ENCODE results near the gene NEURL1.
"Not testable (repeated sequence)": the region's sequence is repeated elsewhere in the genome, so short reads cannot be mapped to it uniquely, and the experiment has no call there.

Gene NEURL1

GRCh38 chr10:103587073-103587472 is 93.6 kb downstream of the NEURL1 start:
- DNase-seq: no peak

DNA sequence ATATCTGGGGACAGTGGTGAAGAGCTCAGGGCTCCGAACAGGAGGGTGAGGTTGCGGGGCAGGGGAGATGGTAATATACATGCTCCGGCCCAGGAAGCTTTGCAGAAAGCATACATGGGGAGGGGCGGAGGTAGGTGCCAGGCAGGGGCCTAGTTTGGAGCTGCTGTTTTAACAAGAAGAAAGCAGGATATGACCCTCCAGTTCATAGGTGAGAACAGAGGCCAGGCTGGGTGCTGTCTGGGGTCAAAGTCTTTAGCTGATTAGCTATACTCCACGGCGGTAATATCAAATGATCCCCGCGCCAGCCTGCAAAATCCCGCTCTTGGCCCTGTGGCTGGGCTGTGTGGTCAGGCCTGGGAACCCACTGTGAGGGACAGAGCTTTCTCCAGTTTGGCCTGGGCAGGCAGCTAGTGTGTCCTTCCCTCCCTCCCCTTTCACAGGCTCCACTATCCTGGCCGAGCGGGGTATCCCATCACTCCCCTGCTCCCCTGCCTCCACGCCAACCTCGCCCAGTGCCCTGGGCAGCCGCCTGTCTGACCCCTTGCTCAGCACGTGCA is 95.6 kb downstream of the NEURL1 start:
- DNase-seq: no peak

GRCh38 chr10:103590060-103590459 is 96.6 kb downstream of the NEURL1 start:
- no peak for DNase-seq

DNA sequence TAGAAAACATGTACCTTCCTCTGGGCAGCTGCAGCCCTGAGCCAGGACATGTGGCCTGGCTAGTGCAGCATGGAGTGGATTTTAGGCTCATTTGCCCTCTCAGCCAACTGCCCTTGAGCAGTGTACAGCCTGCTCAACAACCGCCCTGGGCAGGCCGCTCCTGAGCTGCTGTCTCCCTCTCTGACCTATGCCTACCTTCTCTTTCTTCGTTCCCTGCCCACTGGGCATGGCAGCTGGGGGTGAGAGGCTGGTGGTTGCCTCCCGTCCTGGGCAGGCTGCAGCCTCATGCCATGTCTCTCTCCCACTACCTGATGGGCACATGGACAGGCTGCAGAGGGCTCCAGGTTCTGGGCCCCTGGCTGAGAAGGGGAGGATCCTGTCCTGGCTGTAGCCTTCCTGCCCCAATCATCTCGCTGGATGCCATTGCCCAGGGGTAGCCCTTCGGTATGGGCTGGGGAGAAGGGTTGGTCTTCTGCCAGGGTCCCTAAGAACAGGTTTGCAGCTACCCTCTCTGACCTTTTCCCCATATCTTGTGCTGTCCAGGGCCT is 97.3 kb downstream of the NEURL1 start:
- no peak for DNase-seq

- DNase-seq: peak; percentile 77
Measured at GRCh38 chr10:103592186-103593021, 98.9 kb downstream of the NEURL1 start.

DNA sequence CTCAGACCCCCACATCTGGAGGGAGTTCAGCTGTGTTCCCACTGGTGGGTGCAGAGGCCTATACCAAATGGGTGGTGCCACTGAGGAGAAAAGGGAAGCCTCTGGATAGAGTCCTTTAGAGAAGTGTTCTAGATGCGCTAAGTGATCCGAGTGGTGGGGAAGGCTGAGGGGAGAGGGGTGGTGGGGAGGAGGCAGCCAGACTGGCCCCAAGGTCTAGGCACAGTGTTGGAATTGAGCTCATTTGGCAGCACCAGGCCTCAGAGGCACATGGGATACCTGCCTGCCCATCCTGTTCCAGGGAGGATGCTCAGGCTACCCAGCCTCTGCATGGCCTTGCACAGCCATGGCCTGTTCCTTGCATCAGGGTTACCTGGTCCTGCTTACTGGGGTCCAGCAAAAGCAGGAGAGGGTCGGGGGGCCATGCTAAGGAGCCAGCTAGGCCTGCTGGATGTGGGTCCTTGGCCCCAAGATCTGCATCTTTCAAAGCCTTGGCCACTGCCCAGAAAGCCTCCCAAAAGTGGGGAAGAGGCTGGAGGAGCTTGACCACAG is 99.6 kb downstream of the NEURL1 start:
- DNase-seq: no peak

DNA sequence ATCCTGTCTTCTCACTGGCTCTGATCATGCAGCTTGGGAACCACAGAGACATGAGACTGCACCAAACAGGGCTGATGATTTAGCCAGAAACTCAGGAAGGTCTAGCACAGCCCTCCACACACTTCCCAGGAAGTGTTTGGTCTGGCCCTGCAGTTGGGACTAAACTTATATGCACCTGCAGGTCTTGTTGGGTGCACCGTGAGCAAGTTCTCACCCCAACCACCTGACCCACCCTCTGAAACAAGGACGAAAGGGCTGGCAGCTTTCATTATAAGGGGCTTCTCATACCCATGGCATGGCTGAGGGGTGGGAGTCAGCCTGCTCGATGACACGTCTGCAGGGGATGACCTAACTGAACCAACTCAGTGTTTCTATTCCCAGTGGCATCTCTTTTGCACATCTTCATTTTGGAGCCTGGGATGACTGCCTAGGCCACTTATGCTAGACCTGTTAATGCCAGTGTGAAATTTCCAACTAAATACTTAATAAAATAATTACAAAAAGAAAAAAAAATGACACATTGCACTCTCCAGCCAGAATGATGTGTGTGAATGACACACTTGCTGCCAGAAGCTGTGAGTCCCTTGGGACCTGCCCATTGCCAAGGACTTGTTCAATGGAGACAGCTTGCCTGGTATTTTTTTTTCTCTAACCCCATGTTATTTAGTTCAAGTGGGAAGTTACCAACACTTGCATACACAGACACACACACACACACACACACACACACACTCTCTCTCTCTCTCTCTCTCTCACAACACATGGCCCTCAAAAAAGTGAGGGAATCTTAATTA is 102.6 kb downstream of the NEURL1 start:
- no peak for DNase-seq

DNA sequence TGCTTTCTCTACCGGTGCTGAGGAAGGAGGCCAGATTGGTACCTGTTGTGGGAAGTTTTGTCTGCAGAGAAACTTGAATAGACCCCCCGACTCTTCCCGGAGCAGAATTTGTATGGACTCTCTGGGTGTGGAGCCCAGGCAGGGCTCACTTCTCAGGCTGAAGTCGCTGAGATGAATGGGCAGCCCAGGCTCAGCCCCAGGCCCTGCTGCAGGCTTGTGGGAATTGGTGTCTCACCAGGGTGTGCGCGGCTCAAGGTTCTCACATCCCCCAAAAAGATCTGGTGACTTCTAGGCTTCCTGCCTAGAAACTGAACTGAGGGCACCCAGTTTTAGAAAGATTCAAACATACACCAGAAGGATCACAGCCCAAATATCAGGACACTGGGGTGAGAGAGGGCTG is 103.5 kb downstream of the NEURL1 start:
- DNase-seq: no peak

DNA sequence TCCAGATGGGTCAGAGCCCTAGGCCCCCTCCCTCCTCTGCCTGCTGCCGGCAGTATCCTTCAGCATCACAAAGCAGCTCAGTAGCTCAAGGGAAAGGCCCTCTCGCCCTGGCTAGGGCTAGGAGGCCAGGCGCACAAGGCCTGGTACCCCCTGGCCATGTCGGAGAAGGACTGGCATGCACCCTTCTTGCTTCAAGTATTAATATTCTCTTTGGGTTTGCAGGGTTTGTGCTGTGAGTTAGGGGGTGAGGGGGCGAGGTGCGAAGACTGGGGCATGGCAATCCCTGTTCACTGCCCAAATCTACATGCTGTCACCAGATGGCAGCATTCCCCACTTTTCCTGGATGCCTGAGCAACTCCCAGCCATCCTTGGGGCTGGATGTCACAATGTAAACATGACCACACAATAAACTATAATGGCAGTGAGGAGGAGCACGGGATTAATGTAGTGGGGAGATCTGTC is 105.2 kb downstream of the NEURL1 start:
- no peak for DNase-seq

GRCh38 chr10:103599211-103599610 is 105.7 kb downstream of the NEURL1 start:
- no peak for DNase-seq

- no peak for DNase-seq
Measured at GRCh38 chr10:103599907-103600306, 106.4 kb downstream of the NEURL1 start.

- DNase-seq: no peak
Measured at GRCh38 chr10:103600325-103600724, 106.8 kb downstream of the NEURL1 start.

- DNase-seq: no peak
Measured at GRCh38 chr10:103600956-103601569, 107.6 kb downstream of the NEURL1 start.

DNA sequence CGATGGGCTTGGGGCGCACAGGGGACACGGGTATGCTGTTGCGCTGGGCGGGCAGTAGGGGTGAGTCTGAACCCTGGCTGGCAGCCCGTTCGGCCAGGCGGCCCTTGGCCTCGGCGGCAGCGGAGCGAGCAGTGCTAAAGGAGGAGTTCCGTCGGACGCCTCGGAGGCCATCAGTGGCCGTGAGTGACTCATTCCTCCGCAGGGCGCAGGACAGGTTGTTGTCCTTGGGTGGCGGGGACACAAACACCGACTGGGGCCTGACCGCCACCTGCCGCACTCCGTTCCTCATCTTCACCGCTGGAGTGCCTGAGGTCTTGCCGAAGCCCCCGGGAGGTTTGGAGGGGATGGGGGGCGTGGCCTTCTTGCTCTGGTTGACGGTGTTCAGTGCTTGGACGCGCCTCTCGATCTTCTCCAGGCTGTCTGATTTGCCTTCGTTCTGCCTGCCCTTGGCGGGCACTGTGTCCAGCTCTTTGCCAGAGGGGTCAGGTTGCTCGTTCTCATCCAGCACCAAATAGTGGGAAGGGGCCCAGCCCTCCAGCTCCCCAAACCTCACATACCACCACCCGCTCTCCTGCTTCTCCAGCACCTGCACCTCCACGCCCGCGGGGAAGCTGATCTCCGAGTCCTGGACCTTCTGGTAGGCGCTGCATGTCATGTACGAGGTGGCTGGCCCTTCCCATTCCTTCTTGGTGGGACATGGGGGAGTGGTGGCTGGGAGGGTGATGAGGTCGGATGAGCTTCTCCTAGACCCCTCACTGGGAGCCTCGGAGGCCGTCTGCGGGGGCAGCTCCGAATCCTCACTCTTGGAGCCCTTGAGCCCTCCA is 108.7 kb downstream of the NEURL1 start:
- DNase-seq: no peak

DNA sequence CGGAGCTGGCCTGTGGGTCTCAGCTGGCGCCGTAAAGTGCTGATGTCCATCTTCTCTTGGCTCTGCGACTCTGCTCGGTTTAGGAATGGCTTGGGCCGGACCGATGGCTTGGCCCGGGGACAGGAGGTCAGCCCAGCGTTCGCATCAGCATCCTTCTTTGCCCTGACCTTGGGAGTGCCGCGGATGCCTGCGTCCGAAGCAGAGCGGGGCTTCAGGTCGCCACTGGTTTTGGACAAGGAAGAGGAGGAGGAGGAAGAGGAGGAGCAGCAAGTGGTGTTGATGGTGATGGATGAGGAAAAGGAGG is 109.3 kb downstream of the NEURL1 start:
- no peak for DNase-seq

- DNase-seq: no peak
Measured at GRCh38 chr10:103603382-103603781, 109.9 kb downstream of the NEURL1 start.

DNA sequence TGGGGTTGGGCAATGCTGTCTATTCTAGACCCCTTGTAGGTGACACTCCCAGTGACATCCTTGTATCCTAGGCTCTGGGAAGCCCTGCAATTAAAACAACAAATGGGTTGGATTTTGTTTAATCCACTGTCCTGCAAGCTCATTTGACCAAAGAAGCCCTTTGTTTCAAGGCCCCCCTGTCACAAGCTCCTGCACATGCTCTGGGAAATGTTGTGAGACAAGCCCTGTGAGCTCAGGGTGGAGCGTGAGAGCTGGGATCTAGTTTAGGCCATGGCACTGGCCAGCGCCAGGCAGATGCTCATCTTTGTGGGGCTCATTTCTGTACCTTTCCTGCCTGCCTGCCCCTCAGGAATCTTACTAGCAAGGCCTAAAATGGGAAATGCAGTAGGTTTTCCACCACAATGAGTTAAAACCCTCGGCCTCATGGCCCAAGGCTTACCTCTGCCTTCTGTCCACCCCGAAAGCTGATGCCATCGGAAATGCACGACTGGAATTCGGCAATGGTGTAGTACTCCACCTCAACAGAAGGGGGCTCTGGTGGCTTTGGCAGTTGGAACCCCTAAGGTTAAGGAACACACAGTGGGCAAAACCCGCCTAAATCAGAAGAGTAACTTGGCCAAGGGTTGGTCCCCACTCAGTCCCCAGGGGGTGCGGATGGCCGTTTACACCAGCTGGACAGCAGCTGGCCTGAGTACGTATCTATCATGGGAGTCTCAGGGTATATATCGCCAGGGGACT is 112.0 kb downstream of the NEURL1 start:
- peak; percentile 69 for DNase-seq

- DNase-seq: not testable (repeated sequence)
Measured at GRCh38 chr10:103606097-103606438, 112.6 kb downstream of the NEURL1 start.

GRCh38 chr10:103607051-103607450 is 113.5 kb downstream of the NEURL1 start:
- not testable (repeated sequence) for DNase-seq

GRCh38 chr10:103608056-103608455 is 114.6 kb downstream of the NEURL1 start:
- DNase-seq: not testable (repeated sequence)
